ENCODE data around the gene NOTO. TPM values are rescaled to one million over a fixed set of nuclear protein-coding genes. Genes with fewer than 3 reads are reported as not detected.

The NOTO gene
- total RNA-seq, 1 donor from 2014 or later, result not detected

GRCh38 chr2:73259276-73259675 lies 56.9 kb downstream of the NOTO start:
- H3K9me3 Mint-ChIP-seq (ENCODE audit: unreplicated experiment), result no peaks in the 10 kb centered on the region
- TF ChIP-seq CTCF (IDR thresholded peaks at IDR 0.05), result no peak
- H3K27ac Mint-ChIP-seq (ENCODE audit: unreplicated experiment), result no peak overlapping the region
- H3K36me3 Mint-ChIP-seq (ENCODE audit: unreplicated experiment), result no peaks in the 10 kb centered on the region
- no peak overlapping the region for H3K4me3 Mint-ChIP-seq (ENCODE audit: unreplicated experiment)
- H3K27me3 Mint-ChIP-seq (ENCODE audit: unreplicated experiment), result peaks cover 7% of the 10 kb centered on the region
- DNase-seq (ENCODE audit: extremely low spot score, unreplicated experiment), result no peak
- H3K4me1 Mint-ChIP-seq (ENCODE audit: unreplicated experiment), result no peaks in the 10 kb centered on the region

- Mint-ChIP-seq H3K4me3 (ENCODE audit: unreplicated experiment) (no peak overlapping the region), H3K9me3 (ENCODE audit: unreplicated experiment) (no peaks in the 10 kb centered on the region), H3K27ac (ENCODE audit: unreplicated experiment) (no peak overlapping the region), H3K36me3 (ENCODE audit: unreplicated experiment) (no peaks in the 10 kb centered on the region), H3K4me1 (ENCODE audit: unreplicated experiment) (no peaks in the 10 kb centered on the region), H3K27me3 (ENCODE audit: unreplicated experiment) (peaks cover 7% of the 10 kb centered on the region)
- TF ChIP-seq CTCF (IDR thresholded peaks at IDR 0.05), result no peak
- no peak for DNase-seq (ENCODE audit: extremely low spot score, unreplicated experiment)
These were observed 57.4 kb downstream of the NOTO start for GRCh38 chr2:73259704-73260337.

- H3K27me3 Mint-ChIP-seq (ENCODE audit: unreplicated experiment), result peaks cover 7% of the 10 kb centered on the region
- no peaks in the 10 kb centered on the region for H3K9me3 Mint-ChIP-seq (ENCODE audit: unreplicated experiment)
- peak; percentile 45 for TF ChIP-seq CTCF (IDR thresholded peaks at IDR 0.05)
- no peaks in the 10 kb centered on the region for H3K4me1 Mint-ChIP-seq (ENCODE audit: unreplicated experiment)
- H3K27ac Mint-ChIP-seq (ENCODE audit: unreplicated experiment), result no peak overlapping the region
- H3K36me3 Mint-ChIP-seq (ENCODE audit: unreplicated experiment), result no peaks in the 10 kb centered on the region
- no peak for DNase-seq (ENCODE audit: extremely low spot score, unreplicated experiment)
- no peak overlapping the region for H3K4me3 Mint-ChIP-seq (ENCODE audit: unreplicated experiment)
These were observed 58.1 kb downstream of the NOTO start for GRCh38 chr2:73260338-73260984.

Other genes starting within 250 kb of the NOTO start
- 9.8 and 12.7 TPM in 2 replicates for gene SFXN5, start 130.9 kb upstream of the NOTO start, total RNA-seq
- gene RAB11FIP5, start 89.6 kb upstream of the NOTO start, total RNA-seq, result 30.8 and 35.5 TPM in 2 replicates
- gene SMYD5, start 11.7 kb downstream of the NOTO start, total RNA-seq, result 17.1 and 18.7 TPM in 2 replicates
- 15.1 and 17.6 TPM in 2 replicates for gene PRADC1, start 30.7 kb downstream of the NOTO start, total RNA-seq
- gene CCT7, start 31.7 kb downstream of the NOTO start, total RNA-seq, result 216 and 231 TPM in 2 replicates
- 1.6 and 2.0 TPM in 2 replicates for gene FBXO41, start 81.9 kb downstream of the NOTO start, total RNA-seq
- gene EGR4, start 91.0 kb downstream of the NOTO start, total RNA-seq, result not detected in 2 replicates
- gene ALMS1, start 183.3 kb downstream of the NOTO start, total RNA-seq, result 18.5 and 22.7 TPM in 2 replicates